WTC11 (cell line): ENCODE data around the gene MYO5B. TPM values are rescaled to one million over a fixed set of nuclear protein-coding genes. Genes with fewer than 3 reads are reported as not detected.

Experiments
- ATAC-seq: fragments of 200-7000 bp; cut with Tn5 transposase; 2 replicates; pipeline ENCODE4 v1.10.0; 2021; ENCODE audit warnings: mild to moderate bottlenecking, moderate library complexity
- CTCF ChIA-PET: fragments of 300-600 bp; sonication (Branson Sonifier 250); formaldehyde crosslinking; loops from one replicate; lab custom pipeline; 2021; ENCODE audit warnings: antibody characterized with exemption; lab: Charles Lee
- POLR2A ChIA-PET: fragments of 350-600 bp; sonication (Branson Sonifier 250); formaldehyde crosslinking; loops from one replicate; lab custom pipeline; 2021; ENCODE audit warnings: antibody characterized with exemption; lab: Charles Lee
- DNase-seq: peaks from one replicate; pipeline ENCODE4 v3.0.0; 2021; ENCODE audit warnings: low spot score
- H3K27ac Mint-ChIP-seq: 2 replicates; pipeline ENCODE4 v1.8.0; 2021; ENCODE audit warnings: mixed read lengths
- H3K27me3 Mint-ChIP-seq: 2 replicates; pipeline ENCODE4 v1.8.0; 2021; ENCODE audit warnings: low read depth, mild to moderate bottlenecking, moderate library complexity, mixed read lengths
- H3K36me3 Mint-ChIP-seq: 2 replicates; pipeline ENCODE4 v1.8.0; 2021; ENCODE audit warnings: mixed read lengths
- H3K4me1 Mint-ChIP-seq: 2 replicates; pipeline ENCODE4 v1.8.0; 2022; ENCODE audit warnings: mixed read lengths
- H3K4me3 Mint-ChIP-seq: 2 replicates; pipeline ENCODE4 v1.8.0; 2021; ENCODE audit warnings: mild to moderate bottlenecking, moderate library complexity, mixed read lengths
- H3K9me3 Mint-ChIP-seq: 2 replicates; pipeline ENCODE4 v1.8.0; 2021; ENCODE audit warnings: mixed read lengths
- CBFB ChIP-seq: sonication (generic); formaldehyde crosslinking; IDR thresholded peaks from 2 replicates; pipeline ENCODE4 v1.8.1; 2022; ENCODE audit warnings: mild to moderate bottlenecking, low read depth, missing genetic modification reagents
- CREB1 ChIP-seq: sonication (generic); formaldehyde crosslinking; IDR thresholded peaks from 2 replicates; pipeline ENCODE4 v1.8.0; 2023; ENCODE audit warnings: mild to moderate bottlenecking, missing genetic modification reagents
- FOXJ3 ChIP-seq: sonication (generic); formaldehyde crosslinking; IDR thresholded peaks from 2 replicates; pipeline ENCODE4 v1.9.0; 2021; ENCODE audit warnings: missing genetic modification reagents, mild to moderate bottlenecking, borderline replicate concordance
- FOXP1 ChIP-seq: sonication (generic); formaldehyde crosslinking; IDR thresholded peaks from 2 replicates; pipeline ENCODE4 v1.8.0; 2022; ENCODE audit warnings: missing genetic modification reagents, mild to moderate bottlenecking, moderate library complexity, borderline replicate concordance
- HMGXB4 ChIP-seq: sonication (generic); formaldehyde crosslinking; IDR thresholded peaks from 2 replicates; pipeline ENCODE4 v1.8.1; 2023; ENCODE audit warnings: mild to moderate bottlenecking, moderate library complexity, missing genetic modification reagents
- JAZF1 ChIP-seq: fragments of 250-450 bp; sonication (Bioruptor Pico); IDR thresholded peaks from 2 replicates; pipeline ENCODE4 v1.9.0; 2021; ENCODE audit warnings: moderate library complexity, mild to moderate bottlenecking, inconsistent platforms
- NFATC4 ChIP-seq: fragments of 250-450 bp; sonication (Bioruptor Pico); IDR thresholded peaks from 2 replicates; pipeline ENCODE4 v1.9.0; 2021; ENCODE audit warnings: mild to moderate bottlenecking
- NFYB ChIP-seq: sonication (generic); formaldehyde crosslinking; conservative IDR thresholded peaks from 2 replicates; pipeline ENCODE4 v1.8.0; 2022; ENCODE audit warnings: low read depth, missing genetic modification reagents
- RELA ChIP-seq: sonication (generic); formaldehyde crosslinking; IDR thresholded peaks from 2 replicates; pipeline ENCODE4 v1.8.1; 2022; ENCODE audit warnings: missing genetic modification reagents, mild to moderate bottlenecking, borderline replicate concordance
- SMAD3 ChIP-seq: sonication (generic); formaldehyde crosslinking; IDR thresholded peaks from 2 replicates; pipeline ENCODE4 v1.8.0; 2022; ENCODE audit warnings: missing genetic modification reagents, mild to moderate bottlenecking, borderline replicate concordance
- SP1 ChIP-seq: sonication (generic); formaldehyde crosslinking; conservative IDR thresholded peaks from 2 replicates; pipeline ENCODE4 v1.8.1; 2022; ENCODE audit warnings: missing genetic modification reagents
- TEAD4 ChIP-seq: sonication (generic); formaldehyde crosslinking; IDR thresholded peaks from 2 replicates; pipeline ENCODE4 v1.8.0; 2022; ENCODE audit warnings: mild to moderate bottlenecking, missing genetic modification reagents
- ZNF263 ChIP-seq: sonication (generic); formaldehyde crosslinking; IDR thresholded peaks from 2 replicates; pipeline ENCODE4 v1.8.1; 2022; ENCODE audit warnings: low read depth, mild to moderate bottlenecking, moderate library complexity, missing genetic modification reagents
- ZNF396 ChIP-seq: fragments of 250-450 bp; sonication (Bioruptor Pico); IDR thresholded peaks from 2 replicates; pipeline ENCODE4 v1.8.0; 2021; ENCODE audit warnings: mild to moderate bottlenecking, moderate library complexity, borderline replicate concordance
- total RNA-seq: library from RNA; stranded (reverse); gene quantifications from 3 replicates; pipeline ENCODE4 v1.2.3, GENCODE V29; 2021
- TF ChIP-seq, protein P1 (sequence below): fragments of 200-600 bp; IDR thresholded peaks from 2 replicates; pipeline ENCODE4 v1.8.0; 2022; ENCODE audit warnings: antibody characterized with exemption
- TF ChIP-seq, protein P2 (sequence below): fragments of 250-450 bp; sonication (Bioruptor Pico); IDR thresholded peaks from 2 replicates; pipeline ENCODE4 v1.8.0; 2021; ENCODE audit warnings: mild to moderate bottlenecking
- TF ChIP-seq, protein P3 (sequence below): sonication (generic); formaldehyde crosslinking; IDR thresholded peaks from 2 replicates; pipeline ENCODE4 v1.8.1; 2022; ENCODE audit warnings: mild to moderate bottlenecking, moderate library complexity, missing genetic modification reagents
- TF ChIP-seq, protein P4 (sequence below): sonication (generic); formaldehyde crosslinking; IDR thresholded peaks from 2 replicates; pipeline ENCODE4 v1.8.1; 2022; ENCODE audit warnings: mild to moderate bottlenecking, missing genetic modification reagents, moderate library complexity, borderline replicate concordance
- TF ChIP-seq, protein P5 (sequence below): sonication (generic); formaldehyde crosslinking; IDR thresholded peaks from 2 replicates; pipeline ENCODE4 v1.8.1; 2023; ENCODE audit warnings: mild to moderate bottlenecking, missing genetic modification reagents, moderate library complexity

Gene MYO5B
- total RNA-seq, 1 experiment from 2014 or later: 8.7 TPM

- Mint-ChIP-seq H3K9me3 (peaks cover 10% of the 10 kb centered on the region; the same call in 1 of the 2 replicates), H3K4me1 (peaks cover 5% of the 10 kb centered on the region), H3K36me3 (no peaks in the 10 kb centered on the region), H3K27me3 (peaks cover 17% of the 10 kb centered on the region), H3K27ac (no peak overlapping the region), H3K4me3 (peak overlapping the region; percentile 62)
- DNase-seq (peak; percentile 74), ATAC-seq (peak; percentile 90)
- ChIA-PET CTCF (interaction anchor here (0.5 to 3.3 kb wide), 67 partner anchors 9 to 739 kb away, joined by 3 to 38 read pairs (median 4); partner anchors contain the start of genes CFAP53, MBD1 and MYO5B), POLR2A (interaction anchor here (0.6 to 1.0 kb wide), 2 partner anchors 9 to 342 kb away, joined by 3 read pairs; no protein-coding TSS in a partner anchor)
- TF ChIP-seq TEAD4 (CRISPR knock-in tag): no peak
- TF ChIP-seq, protein P1, sequence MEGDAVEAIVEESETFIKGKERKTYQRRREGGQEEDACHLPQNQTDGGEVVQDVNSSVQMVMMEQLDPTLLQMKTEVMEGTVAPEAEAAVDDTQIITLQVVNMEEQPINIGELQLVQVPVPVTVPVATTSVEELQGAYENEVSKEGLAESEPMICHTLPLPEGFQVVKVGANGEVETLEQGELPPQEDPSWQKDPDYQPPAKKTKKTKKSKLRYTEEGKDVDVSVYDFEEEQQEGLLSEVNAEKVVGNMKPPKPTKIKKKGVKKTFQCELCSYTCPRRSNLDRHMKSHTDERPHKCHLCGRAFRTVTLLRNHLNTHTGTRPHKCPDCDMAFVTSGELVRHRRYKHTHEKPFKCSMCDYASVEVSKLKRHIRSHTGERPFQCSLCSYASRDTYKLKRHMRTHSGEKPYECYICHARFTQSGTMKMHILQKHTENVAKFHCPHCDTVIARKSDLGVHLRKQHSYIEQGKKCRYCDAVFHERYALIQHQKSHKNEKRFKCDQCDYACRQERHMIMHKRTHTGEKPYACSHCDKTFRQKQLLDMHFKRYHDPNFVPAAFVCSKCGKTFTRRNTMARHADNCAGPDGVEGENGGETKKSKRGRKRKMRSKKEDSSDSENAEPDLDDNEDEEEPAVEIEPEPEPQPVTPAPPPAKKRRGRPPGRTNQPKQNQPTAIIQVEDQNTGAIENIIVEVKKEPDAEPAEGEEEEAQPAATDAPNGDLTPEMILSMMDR: peak; percentile 20; the same call in 1 of the 2 replicates
These were observed 9.1 kb upstream of the MYO5B start for GRCh38 chr18:50203801-50204604.

- ChIA-PET CTCF (interaction anchor here (3.1 to 3.2 kb wide), 2 partner anchors 150 to 228 kb away, joined by 13 to 24 read pairs; no protein-coding TSS in a partner anchor), POLR2A (interaction anchor here (0.5 kb wide), 1 partner anchor 83 kb away, joined by 4 read pairs; no protein-coding TSS in a partner anchor)
- no peak overlapping the region for H3K4me3 Mint-ChIP-seq
- DNase-seq: no peak
- ATAC-seq: no peak
- H3K27ac Mint-ChIP-seq: no peak overlapping the region
- no peaks in the 10 kb centered on the region for H3K36me3 Mint-ChIP-seq
- H3K9me3 Mint-ChIP-seq: peaks cover 10% of the 10 kb centered on the region; the same call in 1 of the 2 replicates
- TF ChIP-seq, protein P2, sequence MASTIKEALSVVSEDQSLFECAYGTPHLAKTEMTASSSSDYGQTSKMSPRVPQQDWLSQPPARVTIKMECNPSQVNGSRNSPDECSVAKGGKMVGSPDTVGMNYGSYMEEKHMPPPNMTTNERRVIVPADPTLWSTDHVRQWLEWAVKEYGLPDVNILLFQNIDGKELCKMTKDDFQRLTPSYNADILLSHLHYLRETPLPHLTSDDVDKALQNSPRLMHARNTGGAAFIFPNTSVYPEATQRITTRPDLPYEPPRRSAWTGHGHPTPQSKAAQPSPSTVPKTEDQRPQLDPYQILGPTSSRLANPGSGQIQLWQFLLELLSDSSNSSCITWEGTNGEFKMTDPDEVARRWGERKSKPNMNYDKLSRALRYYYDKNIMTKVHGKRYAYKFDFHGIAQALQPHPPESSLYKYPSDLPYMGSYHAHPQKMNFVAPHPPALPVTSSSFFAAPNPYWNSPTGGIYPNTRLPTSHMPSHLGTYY: no peak
- H3K4me1 Mint-ChIP-seq: peaks cover 7% of the 10 kb centered on the region
- H3K27me3 Mint-ChIP-seq: peaks cover 27% of the 10 kb centered on the region
These were observed 6.6 kb upstream of the MYO5B start for GRCh38 chr18:50201476-50202018.

DNA sequence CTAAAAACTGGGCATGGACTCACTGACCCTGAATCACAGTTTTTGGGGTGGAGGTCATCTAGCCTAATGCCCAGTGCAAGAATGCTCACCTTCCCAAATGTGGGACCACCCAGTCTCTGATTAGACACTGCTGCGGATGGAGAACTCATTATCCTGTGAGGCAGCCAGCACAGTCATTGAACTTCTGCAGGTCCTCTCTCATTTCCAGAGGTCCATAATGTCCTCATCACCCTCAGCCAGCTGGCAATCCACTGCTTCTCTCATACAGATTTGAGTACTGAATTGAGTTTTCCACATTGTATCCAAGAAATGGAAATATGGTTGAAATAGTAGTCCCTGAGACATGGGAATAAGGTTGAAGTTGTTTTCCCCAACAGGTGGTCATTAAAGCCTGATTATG, 5.0 kb upstream of the MYO5B start:
- Mint-ChIP-seq H3K27ac (no peak overlapping the region), H3K36me3 (no peaks in the 10 kb centered on the region), H3K4me3 (no peak overlapping the region), H3K27me3 (peaks cover 43% of the 10 kb centered on the region), H3K4me1 (peaks cover 16% of the 10 kb centered on the region), H3K9me3 (peaks cover 10% of the 10 kb centered on the region; the same call in 1 of the 2 replicates)
- CTCF ChIA-PET: no interaction called here
- POLR2A ChIA-PET: no interaction called here
- no peak for DNase-seq
- ATAC-seq: no peak
- TF ChIP-seq FOXP1 (no peak), RELA (no peak), CBFB (CRISPR knock-in tag) (no peak), ZNF263 (CRISPR knock-in tag) (no peak), SP1 (no peak), SMAD3 (CRISPR knock-in tag) (no peak), CREB1 (CRISPR knock-in tag) (no peak), NFATC4 (CRISPR knock-in tag) (no peak), JAZF1 (CRISPR knock-in tag) (no peak), FOXJ3 (no peak), HMGXB4 (CRISPR knock-in tag) (no peak), NFYB (no peak), ZNF396 (CRISPR knock-in tag) (no peak)
- TF ChIP-seq, protein P3, sequence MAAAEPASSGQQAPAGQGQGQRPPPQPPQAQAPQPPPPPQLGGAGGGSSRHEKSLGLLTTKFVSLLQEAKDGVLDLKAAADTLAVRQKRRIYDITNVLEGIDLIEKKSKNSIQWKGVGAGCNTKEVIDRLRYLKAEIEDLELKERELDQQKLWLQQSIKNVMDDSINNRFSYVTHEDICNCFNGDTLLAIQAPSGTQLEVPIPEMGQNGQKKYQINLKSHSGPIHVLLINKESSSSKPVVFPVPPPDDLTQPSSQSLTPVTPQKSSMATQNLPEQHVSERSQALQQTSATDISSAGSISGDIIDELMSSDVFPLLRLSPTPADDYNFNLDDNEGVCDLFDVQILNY (CRISPR knock-in tag): no peak
- TF ChIP-seq, protein P4, sequence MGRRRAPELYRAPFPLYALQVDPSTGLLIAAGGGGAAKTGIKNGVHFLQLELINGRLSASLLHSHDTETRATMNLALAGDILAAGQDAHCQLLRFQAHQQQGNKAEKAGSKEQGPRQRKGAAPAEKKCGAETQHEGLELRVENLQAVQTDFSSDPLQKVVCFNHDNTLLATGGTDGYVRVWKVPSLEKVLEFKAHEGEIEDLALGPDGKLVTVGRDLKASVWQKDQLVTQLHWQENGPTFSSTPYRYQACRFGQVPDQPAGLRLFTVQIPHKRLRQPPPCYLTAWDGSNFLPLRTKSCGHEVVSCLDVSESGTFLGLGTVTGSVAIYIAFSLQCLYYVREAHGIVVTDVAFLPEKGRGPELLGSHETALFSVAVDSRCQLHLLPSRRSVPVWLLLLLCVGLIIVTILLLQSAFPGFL: no peak
- TF ChIP-seq, protein P5, sequence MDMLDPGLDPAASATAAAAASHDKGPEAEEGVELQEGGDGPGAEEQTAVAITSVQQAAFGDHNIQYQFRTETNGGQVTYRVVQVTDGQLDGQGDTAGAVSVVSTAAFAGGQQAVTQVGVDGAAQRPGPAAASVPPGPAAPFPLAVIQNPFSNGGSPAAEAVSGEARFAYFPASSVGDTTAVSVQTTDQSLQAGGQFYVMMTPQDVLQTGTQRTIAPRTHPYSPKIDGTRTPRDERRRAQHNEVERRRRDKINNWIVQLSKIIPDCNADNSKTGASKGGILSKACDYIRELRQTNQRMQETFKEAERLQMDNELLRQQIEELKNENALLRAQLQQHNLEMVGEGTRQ (CRISPR knock-in tag): no peak
